ENCODE data around the gene PIP4K2A. TPM values are rescaled to one million over a fixed set of nuclear protein-coding genes. Genes with fewer than 3 reads are reported as not detected.
"Not testable (repeated sequence)": the region's sequence is repeated elsewhere in the genome, so short reads cannot be mapped to it uniquely, and the experiment has no call there.

PIP4K2A gene
- total RNA-seq, 2 experiments from 2014 or later = 119 to 127 TPM

DNA sequence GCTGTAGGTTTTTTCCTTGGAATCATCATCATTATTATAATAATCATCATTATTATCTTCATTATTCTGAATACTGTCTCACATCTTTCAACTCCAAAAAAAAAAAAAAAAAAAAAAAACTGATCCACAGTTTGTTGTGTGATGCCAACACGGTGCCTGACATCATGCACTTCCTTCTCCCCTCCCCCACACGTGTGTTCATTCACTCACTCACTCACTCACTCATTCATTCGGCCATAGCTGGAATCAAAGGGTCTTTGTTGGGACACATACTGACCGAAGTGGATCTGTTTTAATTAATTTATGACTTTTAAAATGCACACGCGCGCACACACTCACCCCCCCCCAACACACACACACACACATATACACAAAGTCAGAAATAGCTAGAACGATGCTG lies 177.8 kb downstream of the PIP4K2A start:
- ChIA-PET CTCF (interaction anchor here (0.7 kb wide), 1 partner anchor 88 kb away, joined by 3 read pairs; no protein-coding TSS in a partner anchor), POLR2A (no interaction called here)

DNA sequence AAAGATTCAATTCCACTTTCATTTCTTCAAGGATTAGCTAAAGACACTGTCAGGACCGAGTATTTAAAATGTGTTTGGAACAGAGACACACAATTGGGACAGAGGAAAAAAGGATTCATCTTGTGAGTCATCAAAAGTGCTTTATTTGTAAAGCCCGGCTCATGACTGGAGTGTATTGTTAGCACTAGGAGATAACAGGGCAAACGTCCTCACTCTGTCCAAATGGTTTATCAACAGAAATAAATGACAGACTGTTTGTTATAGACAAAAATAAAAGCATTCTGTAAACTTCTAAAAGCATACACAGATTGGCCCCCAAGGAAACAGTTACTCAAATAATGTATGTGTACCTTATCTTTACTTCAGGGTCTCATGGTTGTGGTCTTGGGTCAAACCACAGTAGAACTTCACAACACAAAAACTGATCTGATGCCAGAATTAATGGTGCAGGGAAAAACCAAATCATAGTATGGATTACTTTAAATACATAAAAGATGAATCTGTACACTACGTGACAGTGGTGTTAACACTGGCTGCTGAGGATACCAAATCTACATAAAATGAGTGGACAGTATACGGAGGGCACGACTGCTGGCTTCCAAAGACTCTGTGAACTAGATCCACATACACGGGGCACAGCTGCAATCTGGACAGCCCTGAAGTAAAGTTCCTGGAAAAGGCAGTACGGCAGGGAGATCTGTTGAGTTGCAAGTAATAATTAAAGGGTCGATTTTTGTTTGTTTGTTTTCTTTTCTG lies 179.4 kb downstream of the PIP4K2A start:
- POLR2A ChIA-PET = no interaction called here
- CTCF ChIA-PET = no interaction called here

DNA sequence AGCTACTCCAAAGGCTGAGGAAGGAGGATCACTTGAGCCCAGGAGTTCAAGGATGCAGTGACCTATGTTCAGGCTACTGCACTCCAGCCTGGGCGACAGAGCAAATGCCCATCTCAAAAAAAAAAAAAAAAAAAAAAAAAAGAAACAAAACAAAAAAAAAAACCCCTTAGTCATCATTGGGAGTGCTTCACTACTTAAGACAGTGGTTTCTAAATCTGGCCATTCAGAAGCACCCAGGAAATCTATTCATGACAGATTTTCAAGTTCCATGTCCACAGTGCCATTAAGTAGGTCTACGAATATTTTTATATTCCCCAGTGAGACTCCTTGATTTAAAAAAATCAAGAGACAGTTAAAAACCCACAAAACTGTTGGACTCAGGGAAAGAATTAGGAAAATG lies 182.9 kb downstream of the PIP4K2A start:
- POLR2A ChIA-PET = no interaction called here
- CTCF ChIA-PET = no interaction called here

DNA sequence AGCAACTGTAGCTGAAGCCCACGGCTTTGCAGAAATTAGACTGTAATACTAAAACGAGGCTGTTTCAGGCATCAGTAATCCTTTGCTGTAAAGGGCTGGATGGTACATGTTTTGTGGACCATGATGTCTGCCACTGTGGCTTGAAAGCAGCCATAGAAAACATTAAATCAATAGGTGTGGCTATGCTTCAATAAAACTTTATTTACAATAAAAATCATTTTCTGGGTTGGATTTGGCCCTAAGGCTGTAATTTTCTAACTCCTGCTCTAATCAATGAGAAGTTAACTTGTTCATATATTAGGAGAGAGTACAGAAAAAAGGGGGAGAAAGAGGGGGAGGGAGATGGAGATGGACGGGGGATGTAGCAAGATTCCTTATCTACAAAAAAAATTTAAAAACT lies 183.4 kb downstream of the PIP4K2A start:
- ChIA-PET CTCF (no interaction called here), POLR2A (no interaction called here)

DNA sequence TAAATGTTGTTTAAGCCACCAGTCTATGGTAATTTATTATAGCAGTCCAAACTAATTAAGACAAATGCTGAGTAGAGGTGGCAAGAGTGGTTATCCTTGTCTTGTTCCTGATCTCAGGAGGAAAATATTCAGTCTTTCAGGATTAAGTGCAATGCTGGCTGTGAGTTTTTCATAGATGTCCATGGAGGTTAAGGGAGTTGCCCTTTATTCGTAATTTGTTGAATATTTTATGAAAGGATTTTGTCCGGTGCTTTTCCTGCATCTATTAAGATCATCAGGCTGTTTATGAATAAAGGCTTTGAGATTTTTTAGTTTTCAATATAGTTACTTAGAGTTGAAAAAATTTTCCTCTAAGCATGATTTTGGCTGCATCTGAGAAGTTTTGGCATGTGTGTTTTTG lies 186.9 kb downstream of the PIP4K2A start:
- ChIA-PET POLR2A (no interaction called here), CTCF (no interaction called here)

DNA sequence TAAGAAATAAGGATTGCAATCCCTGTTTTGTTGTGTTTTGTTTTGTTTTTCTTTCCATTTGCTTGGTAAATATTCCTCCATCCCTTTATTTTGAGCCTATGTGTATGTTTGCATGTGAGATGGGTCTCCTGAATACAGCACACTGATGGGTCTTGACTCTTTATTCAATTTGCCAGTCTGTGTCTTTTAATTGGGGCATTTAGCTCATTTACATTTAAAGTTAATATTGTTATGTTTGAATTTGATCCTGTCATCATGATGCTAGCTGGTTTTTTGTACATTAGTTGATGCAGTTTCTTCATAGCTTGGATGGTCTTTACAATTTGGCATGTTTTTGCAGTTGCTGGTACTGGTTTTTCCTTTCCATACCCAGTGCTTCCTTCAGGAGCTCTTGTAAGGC lies 190.0 kb downstream of the PIP4K2A start:
- POLR2A ChIA-PET, CTCF ChIA-PET: not testable (repeated sequence)

DNA sequence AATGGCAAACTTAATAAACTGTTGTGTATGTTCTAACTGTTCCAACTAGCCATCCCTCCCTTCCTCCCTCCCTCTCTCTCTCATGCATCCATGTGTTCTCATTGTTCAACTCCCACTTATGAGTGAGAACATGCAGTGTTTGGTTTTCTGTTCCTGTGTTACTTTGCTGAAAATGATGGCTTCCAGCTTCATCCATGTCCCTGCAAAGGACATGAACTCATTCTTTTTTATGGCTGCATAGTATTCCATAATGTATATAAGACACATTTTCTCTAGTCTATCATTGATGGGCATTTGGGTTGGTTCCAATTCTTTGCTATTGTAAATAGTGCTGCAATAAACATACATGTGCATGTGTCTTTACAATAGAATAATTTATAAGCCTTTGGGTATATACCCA lies 193.7 kb downstream of the PIP4K2A start:
- POLR2A ChIA-PET, CTCF ChIA-PET: not testable (repeated sequence)

DNA sequence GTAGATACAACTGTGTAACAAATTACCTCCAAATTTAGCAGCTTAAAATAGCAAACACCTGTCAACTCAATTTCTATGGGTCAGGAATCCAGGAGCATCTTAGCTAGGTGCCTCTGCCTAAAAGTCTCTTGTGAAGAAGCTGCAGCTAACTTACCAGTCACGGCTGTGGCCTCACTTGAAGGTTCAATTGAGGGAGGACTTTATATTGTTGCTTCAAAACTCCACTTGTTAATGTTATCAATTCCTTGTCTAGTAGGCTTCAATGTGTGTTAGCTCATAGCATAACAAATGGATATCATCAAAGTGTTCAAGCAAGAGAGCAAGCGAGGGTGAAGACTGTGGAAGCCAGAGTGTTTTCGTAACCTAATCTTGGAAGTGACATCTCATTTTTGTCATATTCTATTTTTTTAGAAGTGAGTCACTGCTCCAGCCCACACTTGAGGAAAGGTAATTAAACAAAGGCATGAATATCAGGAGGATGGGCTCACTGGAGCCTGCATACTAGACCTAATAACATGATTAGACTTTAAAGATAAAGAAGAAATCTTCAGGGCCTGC lies 196.1 kb downstream of the PIP4K2A start:
- ChIA-PET CTCF (no interaction called here), POLR2A (no interaction called here)

DNA sequence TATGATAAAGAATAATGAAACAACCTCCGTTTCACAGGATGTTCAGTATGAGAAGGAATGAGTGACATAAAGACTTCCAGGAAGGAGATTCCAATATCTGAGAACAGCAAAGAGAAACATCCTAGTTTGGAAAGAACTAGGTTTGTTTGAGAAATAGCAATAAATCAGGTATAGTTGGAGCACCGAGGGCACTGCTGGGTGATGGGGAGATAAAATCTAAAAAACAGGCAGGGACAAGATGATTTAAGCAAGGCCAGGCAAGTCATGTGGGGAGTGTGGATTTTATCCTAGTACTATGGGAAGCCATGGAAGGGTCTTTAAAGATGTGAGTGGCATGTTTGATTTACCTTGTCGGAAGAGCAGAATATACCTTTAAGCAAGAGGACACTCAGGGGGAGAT lies 199.4 kb downstream of the PIP4K2A start:
- ChIA-PET CTCF (no interaction called here), POLR2A (no interaction called here)

DNA sequence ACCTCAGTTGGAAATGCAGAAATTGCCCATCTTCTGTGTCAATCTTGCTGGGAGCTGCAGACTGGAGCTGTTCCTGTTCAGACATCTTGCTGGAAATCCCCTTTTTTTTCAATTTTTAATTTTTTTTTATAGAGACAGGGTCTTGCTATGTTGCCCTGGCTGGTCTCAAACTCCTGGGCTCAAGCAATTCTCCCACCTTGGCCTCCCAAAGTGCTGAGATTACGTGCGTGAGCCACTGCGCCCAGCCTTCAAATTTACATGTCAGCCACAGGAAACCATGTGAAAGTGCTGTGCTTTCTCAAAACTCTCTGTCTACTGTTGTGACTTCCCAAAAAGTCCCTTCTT lies 200.0 kb downstream of the PIP4K2A start:
- POLR2A ChIA-PET = not testable (repeated sequence)

DNA sequence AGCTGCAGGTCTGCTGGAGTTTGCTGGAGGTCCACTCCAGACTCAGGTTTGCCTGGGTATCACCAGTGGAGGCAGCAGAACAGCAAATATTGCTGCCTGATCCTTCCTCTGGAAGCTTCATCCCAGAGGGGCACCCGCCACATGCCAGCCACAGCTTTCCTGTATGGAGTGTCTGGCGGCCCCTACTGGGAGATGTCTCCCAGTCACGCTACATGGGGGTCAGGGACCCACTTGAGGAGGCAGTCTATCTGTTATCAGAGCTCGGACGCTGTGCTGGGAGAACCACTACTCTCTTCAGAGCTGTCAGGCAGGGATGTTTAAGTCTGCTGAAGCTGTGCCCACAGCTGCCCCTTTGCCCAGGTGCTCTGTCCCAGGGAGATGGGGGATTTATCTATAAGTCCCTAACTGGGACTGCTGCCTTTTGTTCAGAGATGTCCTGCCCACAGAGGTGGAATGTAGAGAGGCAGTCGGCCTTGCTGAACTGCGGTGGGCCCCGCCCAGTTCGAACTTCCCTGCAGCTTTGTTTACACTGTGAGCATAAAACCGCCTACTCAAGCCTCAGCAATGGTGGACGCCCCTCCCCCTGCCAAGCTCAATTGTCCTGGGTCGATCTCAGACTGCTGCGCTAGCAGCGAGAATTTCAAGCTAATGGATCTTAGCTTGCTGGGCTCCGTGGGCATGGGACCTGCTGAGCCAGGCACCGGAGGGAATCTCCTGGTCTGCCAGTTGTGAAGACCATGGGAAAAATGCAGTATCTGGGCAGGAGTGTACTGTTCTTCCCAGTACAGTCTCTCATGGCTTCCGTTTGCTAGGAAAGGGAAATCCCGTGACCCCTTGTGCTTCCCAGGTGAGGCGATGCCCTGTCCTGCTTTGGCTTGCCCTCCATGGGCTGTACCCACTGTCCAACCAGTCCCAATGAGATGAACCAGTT lies 200.6 kb downstream of the PIP4K2A start:
- POLR2A ChIA-PET, CTCF ChIA-PET: not testable (repeated sequence)

More for the DNA sequence above, 200.0 kb downstream of the PIP4K2A start:
- CTCF ChIA-PET = not testable (repeated sequence)

DNA sequence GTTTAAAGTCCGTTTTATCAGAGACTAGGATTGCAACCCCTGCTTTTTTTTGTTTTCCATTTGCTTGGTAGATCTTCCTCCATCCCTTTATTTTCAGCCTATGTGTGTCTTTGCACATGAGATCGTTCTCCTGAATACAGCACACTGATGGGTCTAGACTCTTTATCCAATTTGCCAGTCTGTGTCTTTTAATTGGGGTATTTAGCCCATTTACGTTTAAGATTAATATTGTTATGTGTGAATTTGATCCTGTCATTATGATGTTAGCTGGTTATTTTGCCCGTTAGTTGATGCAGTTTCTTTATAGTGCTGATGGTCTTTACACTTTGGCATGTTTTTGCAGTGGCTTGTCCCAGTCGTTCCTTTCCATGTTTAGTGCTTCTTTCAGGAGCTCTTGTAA lies 202.4 kb downstream of the PIP4K2A start:
- CTCF ChIA-PET, POLR2A ChIA-PET: not testable (repeated sequence)

DNA sequence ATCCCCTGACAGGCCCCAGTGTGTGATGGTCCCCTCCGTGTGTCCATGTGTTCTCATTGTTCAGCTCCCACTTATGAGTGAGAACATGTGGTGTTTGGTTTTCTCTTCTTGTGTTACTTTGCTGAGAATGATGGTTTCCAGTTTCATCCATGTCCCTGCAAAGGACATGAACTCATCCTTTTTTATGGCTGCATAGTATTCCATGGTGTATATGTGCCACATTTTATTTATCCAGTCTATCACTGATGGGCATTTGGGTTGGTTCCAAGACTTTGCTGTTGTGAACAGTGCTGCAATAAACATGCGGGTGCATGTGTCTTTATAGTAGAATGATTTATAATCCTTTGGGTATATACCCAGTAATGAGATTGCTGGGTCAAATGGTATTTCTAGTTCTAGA lies 206.2 kb downstream of the PIP4K2A start:
- POLR2A ChIA-PET, CTCF ChIA-PET: not testable (repeated sequence)

DNA sequence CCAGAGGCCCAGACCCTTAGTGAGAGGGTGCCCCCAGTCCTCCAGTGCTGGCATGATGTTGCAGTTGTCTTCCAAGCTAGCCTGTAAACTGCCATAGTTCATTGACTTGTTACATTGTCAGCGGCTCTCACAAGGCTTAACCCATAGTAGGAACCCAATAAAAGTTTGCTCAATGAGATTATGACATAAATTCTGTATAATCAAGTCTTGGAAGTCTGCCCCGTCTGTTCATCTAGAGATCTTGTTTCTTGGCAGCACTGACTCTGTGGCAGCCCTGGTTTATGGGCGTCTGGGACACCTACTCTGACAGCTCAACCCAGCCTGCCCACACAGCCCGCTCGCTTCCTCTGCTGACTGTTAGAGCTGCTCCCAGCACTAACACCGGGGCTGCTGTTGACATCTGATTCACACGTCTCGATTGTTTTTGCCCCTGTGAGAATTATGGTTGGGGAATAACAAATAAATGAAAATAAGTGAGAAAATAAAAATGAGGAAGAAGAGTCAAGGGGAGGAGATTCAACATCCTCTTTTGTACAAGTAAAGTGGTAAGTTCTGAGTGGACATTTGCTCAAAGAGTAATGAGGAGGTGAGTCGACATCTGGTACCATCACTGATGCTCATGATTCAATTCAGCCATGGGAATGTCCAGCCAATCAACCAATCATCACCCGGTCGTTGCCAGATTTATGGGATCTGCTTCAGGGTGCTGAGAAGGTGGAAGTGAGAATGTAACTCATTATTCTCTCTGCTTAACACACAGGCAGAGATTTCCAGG lies 208.3 kb downstream of the PIP4K2A start:
- ChIA-PET POLR2A (interaction anchor here (0.6 kb wide), 1 partner anchor 1009 kb away, joined by 4 read pairs; no protein-coding TSS in a partner anchor), CTCF (no interaction called here)

DNA sequence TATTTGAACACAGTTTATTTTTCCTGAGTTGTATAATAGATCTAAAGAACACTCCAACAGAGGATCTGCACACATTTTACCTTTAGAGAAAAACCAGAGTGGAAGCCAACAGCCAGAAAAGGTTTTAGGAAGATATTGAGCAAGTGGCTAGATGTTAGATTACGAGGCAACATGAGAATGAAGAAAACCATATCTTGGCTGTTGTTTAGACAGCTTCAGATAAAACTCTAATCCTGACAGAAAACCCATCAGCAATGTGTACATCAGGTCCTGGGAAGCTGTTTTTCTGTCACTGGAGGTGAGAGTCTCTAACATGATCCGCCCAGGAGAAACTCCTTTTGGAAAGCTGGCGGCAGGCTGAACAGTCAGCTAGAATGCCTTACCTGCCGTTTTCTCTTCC lies 209.6 kb downstream of the PIP4K2A start:
- ChIA-PET POLR2A (no interaction called here), CTCF (no interaction called here)

DNA sequence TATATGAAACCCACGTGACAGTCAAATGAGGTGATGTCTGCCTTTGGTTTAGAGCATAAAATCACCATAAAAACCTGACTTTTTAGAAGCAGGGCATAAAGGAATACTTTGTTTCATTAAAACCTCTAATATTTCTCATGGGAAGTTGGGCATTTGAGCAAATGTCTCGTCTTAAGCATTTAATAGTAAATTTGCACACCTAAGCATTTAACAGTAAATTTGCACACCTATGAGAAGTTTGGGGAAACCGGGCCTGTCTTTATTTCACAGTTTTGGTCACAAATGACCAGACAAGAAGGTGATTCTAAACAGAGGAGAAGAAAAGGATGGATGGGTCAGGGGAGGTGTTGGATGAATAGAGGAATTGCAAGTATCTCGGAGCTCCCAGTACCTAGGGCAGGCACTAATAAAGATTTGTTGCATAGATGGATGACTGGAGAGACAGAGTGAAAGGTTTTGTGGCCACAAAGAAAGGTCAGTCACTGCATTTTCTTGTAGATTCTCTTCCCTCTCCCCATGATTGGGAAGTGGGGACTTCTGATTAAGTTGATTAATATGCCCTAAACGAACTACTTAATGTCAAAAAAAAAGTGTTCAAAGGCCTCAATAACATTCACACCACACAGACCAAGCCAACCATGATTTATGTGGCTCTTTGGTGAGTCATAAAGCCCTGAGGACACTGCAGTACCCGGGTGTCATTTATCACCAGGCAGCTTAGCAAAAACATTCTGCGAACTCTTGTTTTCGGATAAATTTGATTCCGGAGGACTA lies 210.9 kb downstream of the PIP4K2A start:
- ChIA-PET POLR2A (no interaction called here), CTCF (no interaction called here)

DNA sequence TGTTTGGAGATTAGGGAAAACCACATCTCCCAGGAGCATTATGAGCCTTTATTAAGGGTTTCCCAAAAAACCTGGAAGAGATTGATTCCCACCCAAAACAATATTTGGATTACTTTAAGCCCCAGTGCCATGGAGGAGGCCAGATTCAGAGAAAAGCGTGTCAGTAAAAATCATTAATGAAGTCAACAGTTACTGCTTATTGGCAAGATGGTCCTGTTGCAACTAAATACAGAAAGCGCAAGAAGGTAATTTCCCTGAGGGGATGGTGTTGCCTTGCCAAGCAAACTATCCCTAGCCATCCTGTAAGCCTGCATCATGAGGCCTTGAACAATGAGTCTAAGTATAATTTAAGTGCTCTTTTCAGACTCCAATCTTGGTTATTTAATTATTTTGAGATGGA lies 212.5 kb downstream of the PIP4K2A start:
- CTCF ChIA-PET = no interaction called here

DNA sequence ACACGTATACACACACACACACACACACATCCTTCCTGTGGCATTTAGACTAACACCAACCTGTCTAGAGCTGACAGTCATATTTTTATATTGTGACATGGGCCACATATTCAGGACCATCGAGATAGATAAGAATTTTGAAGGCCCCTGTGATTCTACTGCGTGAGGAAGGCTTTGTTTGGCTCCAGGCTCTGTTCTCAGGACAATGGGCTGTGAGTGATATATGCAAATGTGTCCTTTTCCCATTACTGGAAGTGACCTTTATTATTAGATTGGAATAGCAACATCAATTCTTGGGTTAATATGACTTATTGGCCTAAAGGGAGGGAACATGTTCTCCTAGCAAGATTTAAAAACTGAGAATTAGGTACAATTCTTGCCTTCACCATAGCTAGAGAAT lies 213.0 kb downstream of the PIP4K2A start:
- CTCF ChIA-PET = no interaction called here
- POLR2A ChIA-PET = no interaction called here

More for the DNA sequence above, 212.5 kb downstream of the PIP4K2A start:
- POLR2A ChIA-PET = no interaction called here

DNA sequence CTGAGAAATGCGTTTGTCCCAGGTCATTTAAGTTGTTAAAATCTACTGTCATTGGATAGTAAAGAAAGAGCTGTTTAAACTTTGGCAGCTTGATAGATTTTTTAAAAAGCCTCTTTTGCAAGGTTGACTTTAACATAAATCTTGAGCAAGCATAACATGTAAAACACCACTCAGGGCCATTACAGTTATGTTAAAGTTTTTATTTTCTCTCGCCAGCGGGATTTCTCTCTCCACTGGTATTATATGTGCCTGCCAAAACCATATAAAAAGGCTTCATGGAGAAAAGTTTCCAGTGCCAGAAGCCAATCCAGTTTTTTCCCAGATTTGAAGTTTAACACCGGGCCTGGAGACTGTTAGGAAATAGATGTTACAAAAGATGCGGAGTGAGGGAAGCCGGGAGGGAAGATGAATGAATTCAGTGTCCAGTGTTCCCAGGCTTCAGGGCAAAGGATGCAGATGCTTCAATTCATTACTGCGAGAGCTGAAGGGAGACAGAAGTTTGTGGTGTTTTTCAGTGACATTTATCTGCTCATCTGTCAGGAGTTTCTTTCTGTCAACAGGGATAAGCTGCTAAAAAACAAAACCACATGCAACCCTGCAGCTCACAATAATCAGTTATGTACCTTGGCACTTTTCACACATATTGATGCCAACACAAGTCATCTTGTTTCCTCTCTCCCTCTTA lies 213.6 kb downstream of the PIP4K2A start:
- ChIA-PET POLR2A (no interaction called here), CTCF (no interaction called here)

All from activated CD8-positive, alpha-beta memory T cell treated with anti-CD3 and anti-CD28 coated beads for 36 hours (primary cell).